NCI-H1436 (cell line): ENCODE data around the gene PLCB1.
"Not testable (repeated sequence)": the region's sequence is repeated elsewhere in the genome, so short reads cannot be mapped to it uniquely, and the experiment has no call there.

Experiments used
- DNase-seq: peaks from one replicate; lab custom pipeline; 2025; lab: John Stamatoyannopoulos, UW

The PLCB1 gene

DNA sequence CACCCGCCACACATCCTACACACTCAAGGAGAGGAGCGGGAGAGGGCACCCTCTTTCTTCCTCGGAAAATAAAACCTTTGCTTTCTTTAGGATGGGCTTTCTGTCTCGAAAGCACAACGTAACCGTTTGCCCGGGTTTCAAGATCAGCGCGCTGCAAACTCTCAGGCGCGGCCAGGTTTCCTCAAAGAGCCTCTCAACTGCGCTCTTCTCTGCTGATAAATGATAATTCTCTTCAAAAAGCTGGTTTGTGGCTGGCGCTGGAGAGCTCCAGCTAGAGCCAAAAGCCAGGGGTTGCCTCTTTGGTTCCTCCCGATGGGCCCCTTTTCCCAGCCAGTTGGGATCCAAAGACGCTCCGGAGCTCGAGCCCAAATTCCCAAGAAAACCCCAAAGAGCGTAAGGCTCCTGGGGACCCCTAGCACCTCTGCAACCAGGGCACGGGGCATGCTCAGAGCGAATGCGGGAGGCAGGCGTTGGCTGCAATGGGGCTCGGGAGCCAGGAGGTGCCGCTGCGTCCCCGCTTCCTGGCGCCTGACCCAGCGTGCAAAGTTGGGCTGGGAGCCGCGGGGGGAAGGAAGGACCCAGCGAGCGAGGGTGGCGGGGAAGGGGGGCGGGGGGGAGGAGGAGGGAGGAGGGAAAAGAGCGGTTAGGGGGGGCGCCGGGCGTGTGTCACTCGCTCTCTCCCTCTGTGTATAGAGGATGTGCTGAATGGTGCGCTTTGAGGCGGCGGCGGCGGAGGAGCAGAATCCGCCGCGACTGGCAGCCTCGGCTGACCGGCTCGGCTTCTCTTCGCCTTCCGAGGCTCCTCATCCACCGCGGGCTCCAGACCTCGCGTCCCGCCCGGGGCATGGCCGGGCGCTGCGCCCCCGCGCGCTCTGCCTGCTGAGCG, at the start of gene PLCB1:
Gene PLCB1 (plus strand): TSS at position 669 of the 886 bp plus-strand sequence. CDS start 386 bp downstream, outside the sequence.
- DNase-seq: peak; percentile 87

DNA sequence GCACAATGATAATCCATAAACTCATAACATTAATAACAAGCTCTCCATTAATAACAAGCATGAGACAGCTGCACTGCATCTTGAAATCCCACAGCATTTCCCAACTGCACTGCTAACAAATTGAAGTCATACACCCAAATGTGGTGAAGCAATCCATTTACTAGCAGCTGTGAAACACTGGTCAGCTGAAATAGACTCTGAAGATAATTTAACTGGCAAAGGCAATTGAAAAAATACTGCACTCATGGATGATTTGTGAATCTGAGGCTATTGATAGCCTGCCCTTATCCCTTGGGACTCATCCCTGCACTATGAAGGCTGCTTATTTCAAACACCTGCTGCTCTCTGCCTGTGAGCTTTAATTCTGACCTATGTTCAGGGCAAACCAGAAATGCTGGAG, 49.1 kb upstream of the PLCB1 start:
- peak; percentile 65 for DNase-seq

DNA sequence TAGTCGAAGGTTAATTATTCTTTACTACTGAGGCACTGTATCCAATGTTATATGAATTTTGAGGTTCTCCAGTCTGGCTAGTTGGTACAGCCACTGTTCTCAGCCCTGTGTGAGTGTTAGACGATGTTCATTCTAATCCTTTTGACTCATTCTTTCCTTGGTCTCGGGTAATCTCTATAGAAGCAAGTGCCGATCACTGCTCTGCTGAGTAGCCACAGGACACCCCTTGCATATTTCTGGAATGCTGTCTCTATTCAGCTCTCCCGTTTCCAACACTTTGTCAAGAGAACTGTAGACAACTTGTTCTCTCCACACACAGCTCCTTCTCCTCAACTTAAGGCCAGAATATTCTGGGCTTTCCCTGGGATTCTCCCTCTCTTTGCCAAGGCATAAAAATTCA, 42.4 kb upstream of the PLCB1 start:
- DNase-seq: no peak

DNA sequence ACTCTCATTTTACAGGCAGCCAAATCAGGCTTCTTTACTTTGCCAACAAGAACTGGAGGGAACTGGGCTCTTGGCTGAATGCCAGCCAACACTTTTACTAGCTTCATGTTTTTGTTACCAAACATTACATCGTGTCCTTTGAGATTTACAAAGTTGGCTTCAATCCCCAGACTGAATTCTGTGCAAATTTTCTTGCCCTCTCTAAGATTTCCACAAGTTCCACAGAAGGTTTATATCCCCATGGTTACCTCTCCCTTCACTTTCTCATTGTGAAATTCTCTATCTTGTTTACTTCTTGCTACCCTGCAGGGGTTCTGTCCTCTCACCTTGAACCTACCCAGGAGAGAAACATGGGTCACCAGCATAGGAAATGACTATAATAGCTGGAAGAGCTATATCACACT, 37.6 kb upstream of the PLCB1 start:
- DNase-seq: no peak

DNA sequence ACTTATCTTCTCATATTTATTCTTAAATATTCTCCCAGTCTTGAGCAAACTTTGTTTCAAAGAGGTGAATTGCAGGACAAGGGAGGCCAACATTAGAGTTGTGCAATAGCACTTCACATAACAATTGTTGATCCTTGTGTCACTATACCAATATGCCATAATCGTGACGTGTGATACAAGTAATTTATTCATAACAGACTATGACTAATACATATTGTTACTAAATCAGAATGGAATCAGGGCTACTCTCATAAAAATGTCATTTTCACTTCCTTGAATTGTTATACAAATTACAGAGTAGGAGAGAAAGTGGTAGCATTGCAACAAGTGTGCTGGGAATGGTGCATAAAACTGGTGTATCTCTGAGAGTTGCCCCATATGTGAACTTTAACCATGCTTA, 37.2 kb upstream of the PLCB1 start:
- no peak for DNase-seq

DNA sequence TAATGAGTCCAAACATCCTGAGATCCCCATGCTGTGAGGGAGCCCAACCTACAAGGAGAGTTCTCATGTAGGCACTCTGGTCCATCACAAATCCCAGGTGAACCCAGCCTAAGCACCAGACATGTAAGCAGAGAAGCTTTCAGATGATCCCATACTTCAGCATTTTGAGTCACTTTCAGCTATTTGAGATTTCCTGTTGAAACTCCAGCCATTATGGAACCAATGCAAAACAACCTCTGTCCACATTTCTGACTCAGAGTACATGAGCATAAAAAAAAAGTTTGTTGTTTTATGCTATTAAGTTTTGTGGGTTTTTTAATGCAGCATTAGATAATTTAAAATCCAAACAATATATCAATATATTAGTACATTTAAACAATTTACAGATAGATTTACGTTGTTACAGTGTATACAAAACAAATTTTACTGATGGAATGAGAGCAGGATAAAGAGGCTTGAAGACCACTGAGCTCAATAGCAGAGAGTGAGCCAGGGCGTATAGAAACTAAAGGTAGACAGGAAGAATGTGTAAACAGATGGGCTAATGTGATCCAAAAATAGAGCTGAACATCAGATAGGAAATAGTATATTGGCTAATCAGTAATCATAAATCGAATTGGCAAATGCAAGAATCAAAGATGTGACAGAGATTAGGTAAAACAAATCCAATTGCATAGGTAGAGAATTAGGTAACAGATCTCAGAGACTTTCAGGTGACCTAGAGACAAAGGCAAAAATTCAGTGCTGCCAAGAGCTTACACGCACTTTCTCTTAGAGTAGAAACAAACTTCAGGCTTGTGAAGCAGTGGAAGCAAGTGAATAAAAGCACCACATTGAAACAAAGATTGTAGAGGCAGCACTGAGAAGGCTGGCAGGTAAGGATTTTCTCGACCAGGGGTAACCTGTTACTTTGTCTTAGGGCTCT, 36.2 kb upstream of the PLCB1 start:
- DNase-seq: no peak

DNA sequence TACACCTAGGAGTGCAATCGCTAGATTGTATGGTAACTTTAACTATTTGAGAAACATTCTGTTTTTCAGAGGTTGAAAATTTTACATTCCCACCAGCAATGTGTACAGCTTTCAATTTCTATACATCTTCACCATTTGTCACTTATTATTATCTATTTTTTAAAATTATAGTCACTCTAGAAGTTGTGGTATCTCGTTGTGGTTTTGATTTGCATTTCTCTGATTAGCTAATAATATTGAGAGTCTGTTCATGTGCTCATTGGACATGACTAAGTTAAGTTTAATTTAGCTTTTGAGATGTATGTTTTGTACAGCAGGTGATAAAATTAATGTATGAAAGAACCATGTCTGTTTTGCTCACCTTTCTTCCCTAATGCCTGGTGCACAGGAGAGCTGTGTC, 34.8 kb upstream of the PLCB1 start:
- no peak for DNase-seq

DNA sequence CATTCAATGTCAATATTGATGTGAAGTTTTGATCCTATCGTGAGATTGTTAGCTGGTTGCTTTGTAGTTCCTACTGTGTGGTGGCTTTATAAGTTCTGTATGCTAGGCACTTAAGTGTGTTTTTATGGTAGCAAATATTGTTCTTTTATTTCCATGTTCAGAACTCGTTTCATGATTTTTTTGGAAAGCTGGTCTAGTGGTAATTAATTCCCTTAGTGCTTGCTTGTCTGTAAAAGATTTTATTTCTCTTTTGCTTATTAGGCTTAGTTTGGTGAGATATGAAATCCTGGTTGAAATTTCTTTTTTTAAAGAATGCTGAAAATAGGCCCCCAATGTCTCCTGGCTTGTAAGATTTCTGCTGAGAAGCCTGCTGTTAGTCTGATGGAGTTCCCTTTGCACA, 27.8 kb upstream of the PLCB1 start:
- no peak for DNase-seq

DNA sequence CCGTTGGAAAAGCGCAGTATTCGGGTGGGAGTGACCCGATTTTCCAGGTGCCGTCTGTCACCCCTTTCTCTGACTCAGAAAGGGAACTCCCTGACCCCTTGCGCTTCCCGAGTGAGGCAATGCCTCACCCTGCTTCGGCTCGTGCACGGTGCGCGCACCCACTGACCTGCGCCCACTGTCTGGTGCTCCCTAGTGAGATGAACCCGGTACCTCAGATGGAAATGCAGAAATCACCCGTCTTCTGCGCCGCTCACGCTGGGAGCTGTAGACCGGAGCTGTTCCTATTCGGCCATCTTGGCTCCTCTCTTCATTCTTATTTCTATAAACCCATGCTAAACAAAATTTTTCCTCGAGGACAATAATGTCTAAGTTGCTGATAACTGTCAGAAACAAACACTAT, 17.5 kb upstream of the PLCB1 start:
- DNase-seq: not testable (repeated sequence)

DNA sequence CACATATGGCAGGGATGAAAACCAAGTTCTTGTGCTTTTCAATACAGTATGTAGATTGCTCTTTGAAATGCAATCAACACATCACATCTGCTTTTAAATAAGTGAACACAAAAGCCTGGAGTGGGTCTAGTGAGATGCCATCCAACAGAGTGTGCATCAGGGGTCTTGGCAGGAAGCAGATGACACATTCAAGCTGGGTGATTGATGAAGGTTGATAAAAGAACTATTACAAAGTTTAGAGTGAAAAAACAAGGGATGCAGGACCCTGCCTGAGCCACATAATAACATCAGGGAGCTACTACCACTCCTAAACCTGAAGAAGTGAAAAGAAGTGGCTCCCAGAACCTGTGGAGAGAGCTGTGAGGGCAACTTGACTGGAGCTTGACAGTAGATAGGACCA, 16.6 kb upstream of the PLCB1 start:
- no peak for DNase-seq

DNA sequence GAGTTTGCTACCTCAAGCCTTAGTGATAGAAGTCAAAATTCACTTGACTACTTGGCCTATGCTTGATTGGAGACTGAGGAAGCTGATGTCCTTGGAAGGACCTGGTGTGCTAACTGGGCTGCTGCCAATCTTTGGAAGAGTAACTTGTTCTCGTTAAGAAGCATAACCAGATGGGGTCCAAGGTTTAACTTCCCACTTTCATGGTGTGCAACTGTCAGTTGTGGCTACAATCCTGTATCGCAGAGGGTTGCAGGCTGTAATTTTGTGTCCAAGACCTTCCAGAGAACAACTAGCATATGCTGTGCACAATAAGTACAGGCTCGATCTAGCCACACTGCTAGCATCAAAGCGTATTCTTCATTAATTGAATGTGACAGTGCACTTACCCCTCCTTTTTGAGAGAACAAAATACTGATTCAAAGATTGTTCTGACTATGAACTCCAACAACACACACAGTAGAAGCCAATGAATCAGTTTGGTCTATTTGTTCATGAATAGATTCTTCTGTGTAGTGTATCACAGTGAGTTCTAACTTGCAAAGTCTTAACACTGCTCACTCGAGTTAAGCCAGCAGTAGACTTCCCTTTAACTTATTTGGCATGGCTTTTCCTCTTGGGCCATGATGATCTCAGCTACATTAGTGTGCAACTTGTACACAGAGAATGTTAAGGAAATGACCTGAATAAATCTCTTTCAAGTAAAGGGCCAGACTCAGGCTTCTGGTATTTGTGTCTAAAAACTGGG, 15.8 kb upstream of the PLCB1 start:
- DNase-seq: no peak

DNA sequence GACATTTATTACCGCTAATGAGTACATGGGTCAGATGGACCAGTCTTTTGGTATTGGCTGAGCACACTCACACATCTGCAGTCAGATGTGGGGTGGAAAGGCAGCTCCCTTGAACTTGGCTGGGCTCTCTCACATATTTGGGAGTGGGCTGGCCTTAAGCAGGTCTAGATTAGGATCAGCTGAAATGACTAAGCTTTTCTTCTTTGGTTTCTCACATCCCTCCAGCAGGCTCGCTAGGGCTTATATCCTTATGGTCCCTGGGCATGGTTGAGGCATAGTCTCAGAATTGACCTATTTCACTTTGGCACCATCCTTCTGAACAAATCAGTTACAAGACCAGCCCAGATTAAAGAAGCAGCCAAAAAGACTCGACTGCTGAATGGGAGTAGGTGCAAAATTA, 14.4 kb upstream of the PLCB1 start:
- DNase-seq: no peak

DNA sequence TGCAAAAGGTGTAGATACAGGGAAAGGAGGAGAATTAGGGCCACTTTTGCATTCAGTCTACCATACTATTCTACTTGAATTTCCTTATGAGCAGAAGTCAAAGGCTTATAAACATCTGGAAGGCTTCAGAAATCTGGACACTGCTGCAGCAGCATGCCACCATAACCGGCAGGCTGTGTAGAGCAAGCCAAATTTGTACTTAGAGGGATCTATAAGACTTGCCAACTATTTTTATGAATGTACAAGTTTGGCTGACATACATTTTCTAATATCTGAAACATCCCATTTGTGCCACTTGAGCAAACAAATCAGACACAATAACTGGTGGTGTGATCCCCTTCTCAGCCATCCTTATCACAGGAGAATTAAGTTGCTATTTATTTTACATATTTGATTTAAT, 14.0 kb upstream of the PLCB1 start:
- no peak for DNase-seq

DNA sequence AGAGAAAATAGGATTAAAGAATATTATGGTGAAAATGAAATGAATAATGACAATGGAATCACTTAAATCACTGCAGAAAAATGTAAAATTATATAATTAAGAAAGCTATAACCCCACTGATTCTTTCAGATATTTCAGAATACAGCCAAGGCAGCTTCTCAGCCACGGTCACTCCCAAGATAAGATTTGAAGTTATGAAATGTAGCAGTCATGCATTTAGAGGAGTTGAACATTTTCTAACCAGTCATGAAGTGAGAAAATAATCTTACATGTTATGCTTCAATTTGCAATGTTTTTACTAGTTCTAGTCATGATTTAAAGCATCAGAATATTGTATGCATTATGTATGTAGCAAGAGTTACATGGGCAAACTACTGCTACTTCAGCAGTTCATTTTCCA, 13.3 kb upstream of the PLCB1 start:
- DNase-seq: no peak

DNA sequence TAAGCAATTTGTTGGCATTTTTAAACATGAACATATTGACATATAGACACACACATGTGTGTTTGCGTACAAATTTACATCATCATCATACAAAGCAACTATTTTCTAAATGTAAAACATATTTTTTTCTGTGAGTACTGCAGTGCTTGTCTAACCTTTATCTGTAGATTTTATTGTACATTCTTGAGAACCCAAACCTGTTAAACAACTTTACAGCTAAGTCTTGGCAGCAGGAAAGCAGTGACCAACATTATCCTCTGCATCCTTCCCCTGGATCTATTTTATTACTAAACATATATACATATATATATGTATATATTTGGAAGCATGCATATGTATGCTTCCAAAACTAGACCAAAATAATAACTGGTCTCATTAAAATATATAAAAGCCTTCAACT, 10.4 kb upstream of the PLCB1 start:
- no peak for DNase-seq

DNA sequence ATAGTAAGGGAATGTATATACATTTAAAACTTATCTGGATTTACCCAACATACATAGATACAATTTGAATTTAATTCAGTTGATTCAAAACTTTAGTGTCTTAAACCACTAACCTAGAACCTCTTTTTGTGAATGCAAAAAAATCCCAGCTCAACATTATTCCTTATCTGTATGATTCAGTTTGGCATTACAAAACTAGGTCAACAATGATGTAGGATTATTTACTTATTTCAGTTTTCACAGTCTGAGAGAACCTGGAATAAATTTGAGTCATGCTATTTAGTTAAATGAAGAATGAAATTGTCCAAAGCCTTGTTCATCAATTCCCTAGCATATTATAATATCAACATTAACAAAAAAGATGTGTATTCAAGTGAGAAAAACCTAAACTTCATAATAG, 7.4 kb upstream of the PLCB1 start:
- DNase-seq: no peak

DNA sequence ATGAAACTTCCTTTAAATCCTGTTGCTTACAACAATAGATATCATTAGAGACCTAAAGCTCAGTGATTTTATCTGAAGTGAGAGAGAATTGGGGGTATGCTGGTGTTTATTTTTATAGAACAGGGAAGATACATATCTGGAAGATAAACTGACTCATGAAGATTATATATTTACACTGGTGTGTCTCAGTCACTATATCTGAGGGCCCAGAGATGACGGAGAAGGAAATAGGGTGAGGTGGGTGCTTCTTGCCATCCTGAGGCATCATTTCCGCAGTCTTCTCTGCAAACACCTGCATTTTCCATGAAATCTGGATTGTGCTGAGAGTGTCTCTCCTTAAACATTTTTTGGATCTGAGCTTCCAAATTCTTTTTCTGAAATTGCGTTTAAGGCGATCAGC, 5.9 kb upstream of the PLCB1 start:
- no peak for DNase-seq

DNA sequence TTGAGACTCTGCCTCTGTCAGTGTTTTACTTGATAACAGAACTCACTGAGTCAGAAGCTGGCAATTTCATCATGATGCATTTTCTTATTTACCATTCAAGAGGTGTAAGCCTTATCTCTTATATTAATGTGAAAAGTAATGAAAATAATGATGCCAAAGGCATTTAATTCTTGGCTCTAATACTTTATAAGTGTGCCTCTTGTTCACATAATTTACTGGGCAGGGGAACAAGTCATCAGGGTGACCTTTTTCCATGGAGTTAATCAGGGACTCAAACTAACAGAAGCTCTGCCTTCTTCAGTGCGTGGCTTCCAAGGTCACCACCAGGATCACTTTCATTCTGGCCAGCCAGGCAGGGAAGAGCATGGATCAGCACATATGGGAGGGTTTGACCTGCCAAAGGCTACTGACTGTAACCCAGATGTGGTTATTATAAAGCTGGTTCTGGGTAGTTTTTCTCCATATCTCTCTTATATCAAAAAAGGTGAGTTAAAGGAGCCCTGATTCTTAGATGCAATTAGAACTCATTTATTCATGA, 5.2 kb upstream of the PLCB1 start:
- DNase-seq: no peak

DNA sequence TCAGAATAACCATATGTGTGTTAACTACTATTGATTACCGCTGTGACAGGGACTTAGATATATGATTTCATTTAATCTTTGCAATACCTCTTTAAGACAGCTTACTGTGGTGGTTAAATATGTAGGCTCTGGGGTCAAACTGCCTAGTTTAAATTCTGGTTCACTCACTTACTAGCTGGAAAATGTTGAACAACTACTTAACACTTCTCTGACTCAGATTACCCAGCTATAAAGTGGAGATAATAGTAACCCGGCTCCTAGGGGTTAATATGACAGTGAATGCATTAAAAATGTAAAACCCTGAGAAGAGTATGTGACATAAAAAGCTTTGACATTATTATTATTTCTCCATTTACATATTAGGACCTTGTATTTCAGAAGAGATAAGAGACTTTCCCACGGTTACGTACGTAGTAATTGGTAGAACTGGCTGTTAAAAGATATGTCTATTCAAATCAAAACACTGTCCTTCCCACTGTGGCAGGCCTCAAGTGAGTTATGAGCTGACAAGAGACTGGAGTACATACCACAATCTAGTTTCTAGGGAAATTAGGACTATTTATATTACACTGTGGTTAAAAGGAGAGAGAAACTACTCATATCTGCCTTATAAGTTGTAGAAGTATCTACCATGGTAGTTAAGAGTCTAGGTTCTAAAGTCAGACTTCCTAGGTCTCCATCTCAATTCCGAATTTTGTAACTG, 4.4 kb upstream of the PLCB1 start:
- no peak for DNase-seq

DNA sequence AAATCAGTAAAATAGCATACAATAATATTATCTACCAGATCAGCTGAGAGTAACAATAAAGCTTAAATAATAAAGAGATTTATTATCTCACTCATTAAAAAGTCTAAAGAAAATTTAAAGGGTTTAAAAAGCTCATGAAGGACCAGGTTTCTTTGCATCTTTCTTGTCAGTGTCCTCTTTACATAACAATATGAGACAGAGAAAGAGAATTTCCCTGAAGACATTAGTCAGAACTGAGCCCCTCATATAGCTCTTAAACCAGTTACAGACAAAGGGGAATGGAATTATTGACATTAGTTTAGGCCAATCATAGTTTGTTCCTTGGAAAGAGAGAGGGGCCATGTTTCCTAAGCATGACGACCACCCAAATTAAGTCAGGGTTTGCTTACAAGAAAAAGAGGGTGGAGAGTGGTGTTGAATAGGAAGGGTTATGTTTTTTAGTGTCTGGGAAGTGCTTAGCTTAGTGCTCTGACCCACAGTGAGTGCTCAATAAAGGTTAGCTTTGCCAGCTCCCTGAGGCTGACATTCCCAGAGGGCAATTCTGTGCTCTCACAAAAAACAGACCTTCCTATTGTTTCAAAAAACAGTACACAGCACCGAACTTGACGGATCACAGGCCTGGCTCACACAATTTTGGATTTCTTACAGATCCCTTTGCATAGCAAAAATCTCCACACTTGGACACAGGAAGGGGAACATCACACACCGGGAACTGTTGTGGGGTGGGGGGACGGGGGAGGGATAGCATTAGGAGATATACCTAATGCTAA, 3.6 kb upstream of the PLCB1 start:
- no peak for DNase-seq
